IgD-negative memory B cell (primary cell): ENCODE results near the gene MYCBPAP. TPM values are rescaled to one million over a fixed set of nuclear protein-coding genes. Genes with fewer than 3 reads are reported as not detected.
"Not testable (repeated sequence)": the region's sequence is repeated elsewhere in the genome, so short reads cannot be mapped to it uniquely, and the experiment has no call there.

Source experiments
- H3K27ac Mint-ChIP-seq, 3 donors: one replicate each; pipeline ENCODE4 v1.8.0; 2020 to 2022; ENCODE audit warnings: mild to moderate bottlenecking in 3 of 3, mixed read lengths in 3 of 3, moderate library complexity in 1 of 3
- H3K27me3 Mint-ChIP-seq: one replicate; pipeline ENCODE4 v1.8.0; 2021; ENCODE audit warnings: mixed read lengths
- H3K36me3 Mint-ChIP-seq: one replicate; pipeline ENCODE4 v1.8.0; 2020; ENCODE audit warnings: mild to moderate bottlenecking, mixed read lengths
- H3K4me1 Mint-ChIP-seq, 3 donors: one replicate each; pipeline ENCODE4 v1.8.0; 2020 to 2022; ENCODE audit warnings: mixed read lengths in 3 of 3, mild to moderate bottlenecking in 1 of 3
- H3K4me3 Mint-ChIP-seq, 4 donors: one replicate each; pipeline ENCODE4 v1.8.0; 2020 to 2022; ENCODE audit warnings: mild to moderate bottlenecking in 4 of 4, mixed read lengths in 4 of 4, moderate library complexity in 3 of 4
- H3K9me3 Mint-ChIP-seq, 3 donors: one replicate each; pipeline ENCODE4 v1.8.0; 2020 to 2021; ENCODE audit warnings: mixed read lengths in 3 of 3, mild to moderate bottlenecking in 1 of 3
- polyA plus RNA-seq: library from polyadenylated mRNA; unstranded; fragments of 300-500 nt; fragmentation: Illumina TruSeq; gene quantifications from one replicate; pipeline ENCODE4 v1.2.3, GENCODE V29; 2021

The MYCBPAP gene
- polyA plus RNA-seq, 1 donor from 2014 or later = 1.3 TPM

DNA sequence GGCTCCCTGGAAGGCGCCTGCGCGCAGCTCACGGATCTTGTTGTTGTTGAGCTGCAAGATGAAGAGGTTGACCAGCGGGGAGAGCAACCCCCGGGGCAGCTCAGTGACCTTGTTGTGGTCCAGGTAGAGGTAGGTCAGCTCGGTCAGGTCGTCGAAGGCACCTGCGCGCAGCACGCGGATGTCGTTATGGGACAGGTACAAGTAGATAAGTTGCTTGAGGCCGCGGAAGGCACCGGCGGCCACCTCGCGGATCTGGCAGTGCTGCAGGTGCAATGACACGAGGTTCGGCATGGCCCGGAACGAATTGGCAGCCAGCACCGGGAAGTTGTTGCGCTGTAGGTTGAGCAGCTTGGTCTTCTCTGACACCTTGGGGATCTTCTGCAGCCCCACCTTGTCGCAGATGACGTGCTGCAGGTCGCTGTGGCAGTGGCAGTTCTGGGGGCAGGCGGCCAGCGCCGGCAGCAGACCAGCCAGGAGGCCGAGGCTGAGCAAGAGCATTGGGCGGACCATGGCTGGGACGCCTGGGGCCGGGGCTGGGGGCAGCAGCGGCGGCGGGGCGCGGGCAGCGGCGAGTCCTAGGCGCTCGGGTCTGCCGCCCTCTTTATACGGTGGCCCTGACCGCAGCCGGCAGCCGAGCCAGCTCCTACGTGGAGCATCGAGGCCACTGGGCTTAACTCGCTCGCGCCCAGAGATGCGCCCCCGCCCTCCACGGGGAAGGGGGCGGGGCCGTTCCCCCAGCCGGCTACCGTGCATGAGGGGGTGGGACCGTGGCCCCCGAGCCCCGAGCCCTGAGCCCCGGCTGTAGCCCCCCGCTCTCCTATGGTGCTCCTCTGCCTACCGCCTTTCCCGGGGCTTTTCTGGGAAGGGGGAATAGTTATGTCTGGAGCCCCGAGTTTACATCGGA lies 39.7 kb upstream of the MYCBPAP start, which contains the start of gene CHAD:
Gene CHAD (minus strand): TSS at position 577 of the 904 bp plus-strand sequence. CDS start 67 bp downstream, at position 510.
- Mint-ChIP-seq H3K27ac (peak within 1 kb of the TSS in 2 of 3 donors; percentile 46 to 86), H3K27me3 (peaks cover 10% of the 10 kb centered on the region)

DNA sequence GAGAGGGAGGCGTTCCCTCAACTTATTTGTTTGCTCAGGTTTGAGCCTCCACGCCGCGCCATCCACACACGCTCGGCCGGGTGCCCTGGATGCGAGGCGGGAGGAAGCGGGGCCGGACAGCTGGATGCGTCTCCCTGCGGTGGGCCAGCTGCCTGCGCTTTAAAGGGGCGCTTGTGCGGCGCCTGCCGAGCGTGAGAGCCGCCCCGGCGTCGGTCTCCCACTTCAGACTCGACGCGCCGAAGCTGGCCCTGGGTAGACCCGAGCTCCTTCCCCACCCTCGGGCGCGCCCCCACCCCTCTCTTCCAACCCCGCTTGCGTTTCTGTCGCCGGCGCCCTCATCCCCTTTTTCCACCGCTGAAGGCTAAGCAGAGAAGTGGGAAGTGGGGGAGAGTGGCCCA lies 39.0 kb upstream of the MYCBPAP start:
- Mint-ChIP-seq H3K36me3 (peaks cover 14% of the 10 kb centered on the region), H3K4me1 (peaks cover 20 to 38% (median 29%) of the 10 kb centered on the region in 3 donors), H3K9me3 (peaks cover 0 to 2% (median 0%) of the 10 kb centered on the region in 3 donors), H3K4me3 (peak overlapping the region in 3 of 4 donors; percentile 4 to 76 (median 54)), H3K27me3 (peaks cover 10% of the 10 kb centered on the region), H3K27ac (no peak overlapping the region)

More for the DNA sequence above, 39.7 kb upstream of the MYCBPAP start, which contains the start of gene CHAD:
- H3K36me3 Mint-ChIP-seq = peaks cover 16% of the 10 kb centered on the region
- peaks cover 0 to 2% (median 0%) of the 10 kb centered on the region in 3 donors for H3K9me3 Mint-ChIP-seq
- peaks cover 21 to 41% (median 32%) of the 10 kb centered on the region in 3 donors for H3K4me1 Mint-ChIP-seq
- H3K4me3 Mint-ChIP-seq = peak within 1 kb of the TSS; percentile 76 to 90 (median 84)

DNA sequence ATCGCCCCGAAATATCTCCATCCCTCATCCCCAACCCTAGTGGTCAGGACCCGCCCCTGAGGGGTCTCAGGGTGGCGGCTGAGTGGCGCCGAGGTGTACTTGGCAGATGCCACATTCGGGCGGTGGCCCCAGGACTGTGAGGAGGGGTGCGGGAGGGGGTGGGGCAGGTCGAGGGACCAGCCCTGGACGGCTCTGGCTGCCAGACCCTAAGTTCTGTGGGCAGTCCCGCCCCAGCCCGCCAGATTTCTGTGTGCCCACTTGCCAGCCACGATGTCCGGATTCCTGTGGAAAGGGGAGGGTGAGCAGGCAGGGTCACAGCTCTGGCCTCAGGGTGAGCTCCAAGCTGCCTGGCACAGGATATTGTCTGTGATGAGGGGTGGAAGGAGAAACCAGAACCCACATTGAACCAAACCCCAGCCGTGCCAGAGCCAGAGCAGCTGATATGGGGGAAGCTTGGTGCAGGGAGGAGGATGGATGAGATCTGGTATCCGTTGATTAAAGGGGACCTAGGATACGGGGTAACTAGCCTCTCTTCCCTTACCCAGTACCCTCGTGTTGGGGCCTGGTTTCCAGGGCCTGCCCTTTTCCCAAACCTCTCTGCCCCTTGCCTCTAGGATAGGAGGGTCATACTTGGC lies 38.5 kb upstream of the MYCBPAP start:
- Mint-ChIP-seq H3K9me3 (peaks cover 0 to 2% (median 0%) of the 10 kb centered on the region in 3 donors), H3K4me1 (peaks cover 15 to 37% (median 24%) of the 10 kb centered on the region in 3 donors), H3K27ac (no peak overlapping the region), H3K36me3 (peaks cover 14% of the 10 kb centered on the region), H3K27me3 (peaks cover 10% of the 10 kb centered on the region), H3K4me3 (peak overlapping the region; percentile 4 to 70 (median 38))

DNA sequence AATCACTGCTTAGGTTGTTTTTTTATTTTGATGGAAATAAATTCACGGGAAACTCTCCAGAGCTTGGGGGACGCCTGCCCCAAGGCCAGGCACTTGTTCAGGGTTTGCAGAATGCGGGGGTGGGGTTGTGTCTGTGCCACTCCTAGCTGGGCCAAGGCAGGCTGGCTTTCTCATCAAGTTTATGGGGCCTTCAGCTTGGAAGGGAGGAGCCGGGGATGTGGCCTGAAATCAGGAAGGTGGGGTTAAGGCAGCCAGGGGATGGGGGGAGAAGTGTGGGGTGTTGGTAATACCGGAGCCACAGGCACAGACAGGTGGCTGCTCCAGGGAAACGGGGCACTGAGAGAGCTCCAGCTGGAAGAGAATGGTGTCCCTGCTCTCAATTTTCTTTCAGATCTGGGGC lies 37.8 kb upstream of the MYCBPAP start:
- Mint-ChIP-seq H3K4me3 (peak overlapping the region in 3 of 4 donors; percentile 9 to 75 (median 70)), H3K36me3 (peaks cover 14% of the 10 kb centered on the region), H3K4me1 (peaks cover 12 to 30% (median 23%) of the 10 kb centered on the region in 3 donors), H3K27ac (peak overlapping the region in 2 of 3 donors; percentile 46 to 94), H3K9me3 (peaks cover 0 to 2% (median 0%) of the 10 kb centered on the region in 3 donors), H3K27me3 (peaks cover 10% of the 10 kb centered on the region)

DNA sequence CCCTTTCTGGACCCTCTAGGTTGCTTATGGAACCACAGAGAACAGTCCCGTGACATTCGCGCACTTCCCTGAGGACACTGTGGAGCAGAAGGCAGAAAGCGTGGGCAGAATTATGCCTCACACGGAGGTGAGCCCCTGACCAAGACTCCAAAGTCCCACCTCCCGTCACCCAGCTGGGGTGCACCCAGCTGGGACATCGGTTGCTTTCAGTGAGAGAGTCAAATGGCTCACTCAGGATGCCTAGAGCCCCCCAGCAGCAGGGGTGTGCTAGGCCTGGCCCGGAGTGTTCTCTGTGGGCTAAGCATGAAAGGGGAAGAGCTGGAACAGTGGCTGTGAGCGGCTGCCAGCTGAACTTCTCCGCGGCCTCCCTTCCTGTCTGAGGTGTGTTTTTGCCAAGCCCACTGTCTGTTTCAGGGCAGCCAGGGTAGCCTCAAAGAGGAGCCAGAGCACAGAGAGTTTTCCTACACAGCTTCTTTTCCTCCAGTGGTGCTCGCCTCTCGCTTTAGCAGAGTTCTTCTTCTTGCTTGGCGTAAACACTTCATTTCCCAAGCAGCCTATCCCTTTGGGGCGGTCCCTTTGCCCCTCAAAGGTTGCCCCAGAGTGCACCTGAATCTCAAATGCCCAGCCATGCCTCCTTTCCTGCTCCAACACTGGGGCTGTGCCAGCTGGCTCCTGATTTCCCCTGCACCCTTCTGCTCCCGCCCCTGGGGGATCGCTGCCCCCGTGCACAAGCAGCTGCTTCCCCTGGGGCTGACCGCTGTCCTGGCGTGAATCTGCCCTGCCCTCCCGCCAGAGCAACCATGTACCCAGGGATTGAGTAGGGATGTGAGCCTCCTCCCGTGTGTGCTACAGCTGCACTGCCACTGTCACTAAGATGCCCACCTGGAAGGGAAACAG lies 37.0 kb upstream of the MYCBPAP start:
- Mint-ChIP-seq H3K4me1 (peaks cover 9 to 24% (median 16%) of the 10 kb centered on the region in 3 donors), H3K27ac (peak overlapping the region in 2 of 3 donors; percentile 46 to 94), H3K27me3 (peaks cover 9% of the 10 kb centered on the region), H3K36me3 (peaks cover 12% of the 10 kb centered on the region), H3K4me3 (peak overlapping the region in 3 of 4 donors; percentile 32 to 75 (median 60)), H3K9me3 (no peaks in the 10 kb centered on the region)

DNA sequence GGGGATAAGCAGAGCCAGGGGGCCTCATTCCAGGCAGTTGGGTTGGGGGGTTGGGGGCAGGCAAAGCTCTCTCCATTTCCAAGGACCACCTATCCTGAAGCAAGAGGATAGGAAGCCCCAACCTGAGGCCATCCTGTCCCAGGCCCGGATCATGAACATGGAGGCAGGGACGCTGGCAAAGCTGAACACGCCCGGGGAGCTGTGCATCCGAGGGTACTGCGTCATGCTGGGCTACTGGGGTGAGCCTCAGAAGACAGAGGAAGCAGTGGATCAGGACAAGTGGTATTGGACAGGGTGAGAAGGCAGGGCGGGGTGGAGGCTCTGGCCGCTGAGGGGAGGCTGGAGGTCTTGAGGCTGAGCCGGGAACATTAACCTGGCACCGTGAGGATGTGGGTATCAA lies 36.0 kb upstream of the MYCBPAP start:
- H3K4me3 Mint-ChIP-seq = peak overlapping the region in 2 of 4 donors; percentile 17 to 61
- H3K4me1 Mint-ChIP-seq = peaks cover 9 to 17% (median 9%) of the 10 kb centered on the region in 3 donors
- H3K27ac Mint-ChIP-seq = no peak overlapping the region
- H3K9me3 Mint-ChIP-seq = no peaks in the 10 kb centered on the region
- H3K27me3 Mint-ChIP-seq = peaks cover 7% of the 10 kb centered on the region
- H3K36me3 Mint-ChIP-seq = peaks cover 12% of the 10 kb centered on the region

DNA sequence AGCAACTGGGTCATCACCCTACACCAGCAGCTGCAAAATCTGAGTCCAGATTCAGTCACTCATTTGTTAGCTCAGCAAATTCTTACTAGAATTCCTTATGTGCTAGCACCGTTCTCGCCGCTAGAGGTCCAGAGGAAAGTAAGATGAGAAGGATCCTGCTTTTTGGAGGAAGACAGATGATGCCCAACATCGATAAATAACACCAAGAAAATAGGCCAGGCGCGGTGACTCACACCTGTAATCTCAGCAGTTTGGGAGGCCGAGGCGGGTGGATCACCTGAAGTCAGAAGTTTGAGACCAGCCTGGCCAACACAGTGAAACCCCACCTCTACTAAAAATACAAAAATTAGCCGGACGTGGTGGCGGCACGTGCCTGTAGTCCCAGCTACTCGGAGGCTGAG lies 35.5 kb upstream of the MYCBPAP start:
- not testable (repeated sequence) for H3K9me3 Mint-ChIP-seq, H3K27me3 Mint-ChIP-seq, H3K27ac Mint-ChIP-seq
- Mint-ChIP-seq H3K36me3 (peaks cover 12% of the 10 kb centered on the region), H3K4me1 (peaks cover 4 to 14% (median 8%) of the 10 kb centered on the region in 3 donors), H3K4me3 (peak overlapping the region in 1 of 4 donors; percentile 61)

DNA sequence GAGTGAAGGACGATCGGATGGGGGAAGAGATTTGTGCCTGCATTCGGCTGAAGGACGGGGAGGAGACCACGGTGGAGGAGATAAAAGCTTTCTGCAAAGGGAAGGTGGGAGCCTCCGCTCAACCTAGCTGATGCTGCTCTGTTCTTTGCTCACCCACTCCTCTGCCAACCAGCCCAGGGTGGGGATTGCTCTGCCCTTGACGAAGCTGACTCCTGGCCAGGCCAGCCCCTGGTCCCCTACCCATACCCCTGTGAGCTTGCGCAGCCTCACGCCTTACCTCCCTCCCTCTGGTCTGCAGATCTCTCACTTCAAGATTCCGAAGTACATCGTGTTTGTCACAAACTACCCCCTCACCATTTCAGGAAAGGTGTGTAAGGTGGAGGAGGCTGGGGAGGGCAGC lies 34.3 kb upstream of the MYCBPAP start:
- H3K9me3 Mint-ChIP-seq = no peaks in the 10 kb centered on the region
- H3K27ac Mint-ChIP-seq = peak overlapping the region in 2 of 3 donors; percentile 40 to 44
- no peaks in the 10 kb centered on the region for H3K27me3 Mint-ChIP-seq
- no peak overlapping the region for H3K4me3 Mint-ChIP-seq
- H3K4me1 Mint-ChIP-seq = peaks cover 3 to 11% (median 10%) of the 10 kb centered on the region in 3 donors
- H3K36me3 Mint-ChIP-seq = peaks cover 8% of the 10 kb centered on the region

DNA sequence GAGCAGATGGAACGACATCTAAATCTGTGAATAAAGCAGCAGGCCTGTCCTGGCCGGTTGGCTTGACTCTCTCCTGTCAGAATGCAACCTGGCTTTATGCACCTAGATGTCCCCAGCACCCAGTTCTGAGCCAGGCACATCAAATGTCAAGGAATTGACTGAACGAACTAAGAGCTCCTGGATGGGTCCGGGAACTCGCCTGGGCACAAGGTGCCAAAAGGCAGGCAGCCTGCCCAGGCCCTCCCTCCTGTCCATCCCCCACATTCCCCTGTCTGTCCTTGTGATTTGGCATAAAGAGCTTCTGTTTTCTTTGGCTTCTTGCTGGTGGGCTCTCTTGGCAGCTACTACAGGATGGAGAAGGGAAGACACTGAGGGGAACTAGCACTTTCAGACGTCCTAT lies 33.7 kb upstream of the MYCBPAP start:
- no peaks in the 10 kb centered on the region for H3K9me3 Mint-ChIP-seq
- peak overlapping the region in 2 of 3 donors; percentile 40 to 78 for H3K27ac Mint-ChIP-seq
- no peaks in the 10 kb centered on the region for H3K27me3 Mint-ChIP-seq

DNA sequence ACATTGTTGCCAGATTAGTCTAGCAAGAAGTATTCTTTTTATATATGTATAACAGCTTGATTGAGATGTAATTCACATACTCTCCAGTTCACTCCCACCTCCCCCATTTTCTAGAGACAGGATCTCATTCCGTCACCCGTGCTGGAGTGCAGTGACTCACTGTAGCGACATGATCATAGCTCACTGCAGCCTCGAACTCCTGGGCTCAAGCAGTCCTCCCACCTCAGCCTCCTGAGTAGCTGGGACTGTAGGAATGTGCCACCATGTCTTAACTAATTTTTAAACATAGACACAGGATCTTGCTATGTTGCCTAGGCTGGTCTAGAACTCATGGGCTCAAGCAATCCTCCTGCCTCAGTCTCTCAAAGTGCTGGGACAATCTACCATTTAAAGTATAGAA lies 32.9 kb upstream of the MYCBPAP start:
- Mint-ChIP-seq H3K36me3 (peaks cover 8% of the 10 kb centered on the region), H3K4me1 (peaks cover 8 to 19% (median 11%) of the 10 kb centered on the region in 3 donors), H3K4me3 (peak overlapping the region in 1 of 4 donors; percentile 5), H3K27me3 (no peaks in the 10 kb centered on the region), H3K27ac (no peak overlapping the region), H3K9me3 (no peaks in the 10 kb centered on the region)

More for the DNA sequence above, 33.7 kb upstream of the MYCBPAP start:
- Mint-ChIP-seq H3K36me3 (peaks cover 8% of the 10 kb centered on the region), H3K4me3 (no peak overlapping the region), H3K4me1 (peaks cover 9 to 13% (median 9%) of the 10 kb centered on the region in 3 donors)

DNA sequence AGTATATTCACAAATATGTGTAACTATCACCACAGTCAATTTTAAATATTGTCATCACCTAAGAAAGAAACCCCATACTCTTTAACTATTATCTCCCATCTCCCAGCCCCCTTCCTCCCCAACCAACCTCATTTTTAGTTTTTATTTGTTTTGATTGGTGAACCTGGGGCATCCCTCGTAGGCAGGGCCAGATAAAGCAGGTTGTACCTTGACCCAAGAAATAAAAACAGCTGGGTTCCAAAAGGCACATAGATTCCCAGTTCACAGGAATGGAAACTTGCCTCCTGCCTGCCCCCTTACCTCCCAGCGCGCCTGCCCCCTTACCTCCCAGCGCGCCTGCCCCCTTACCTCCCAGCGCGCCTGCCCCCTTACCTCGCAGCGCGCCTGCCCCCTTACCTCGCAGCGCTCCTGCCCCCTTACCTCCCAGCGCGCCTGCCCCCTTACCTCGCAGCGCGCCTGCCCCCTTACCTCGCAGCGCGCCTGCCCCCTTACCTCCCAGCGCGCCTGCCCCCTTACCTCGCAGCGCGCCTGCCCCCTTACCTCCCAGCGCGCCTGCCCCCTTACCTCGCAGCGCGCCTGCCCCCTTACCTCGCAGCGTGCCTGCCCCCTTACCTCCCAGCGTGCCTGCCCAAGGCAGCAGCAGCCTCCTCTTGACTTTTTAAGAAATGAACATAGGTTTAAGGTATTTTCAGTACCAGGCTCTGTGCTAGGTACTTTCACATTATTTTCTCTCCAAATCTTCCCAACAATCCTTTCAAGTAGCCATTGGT lies 32.3 kb upstream of the MYCBPAP start:
- Mint-ChIP-seq H3K27ac (peak overlapping the region in 1 of 3 donors; percentile 5), H3K4me3 (peak overlapping the region in 2 of 4 donors; percentile 9 to 52), H3K4me1 (peaks cover 9 to 17% (median 10%) of the 10 kb centered on the region in 3 donors)
- not testable (repeated sequence) for H3K27me3 Mint-ChIP-seq, H3K9me3 Mint-ChIP-seq, H3K36me3 Mint-ChIP-seq

DNA sequence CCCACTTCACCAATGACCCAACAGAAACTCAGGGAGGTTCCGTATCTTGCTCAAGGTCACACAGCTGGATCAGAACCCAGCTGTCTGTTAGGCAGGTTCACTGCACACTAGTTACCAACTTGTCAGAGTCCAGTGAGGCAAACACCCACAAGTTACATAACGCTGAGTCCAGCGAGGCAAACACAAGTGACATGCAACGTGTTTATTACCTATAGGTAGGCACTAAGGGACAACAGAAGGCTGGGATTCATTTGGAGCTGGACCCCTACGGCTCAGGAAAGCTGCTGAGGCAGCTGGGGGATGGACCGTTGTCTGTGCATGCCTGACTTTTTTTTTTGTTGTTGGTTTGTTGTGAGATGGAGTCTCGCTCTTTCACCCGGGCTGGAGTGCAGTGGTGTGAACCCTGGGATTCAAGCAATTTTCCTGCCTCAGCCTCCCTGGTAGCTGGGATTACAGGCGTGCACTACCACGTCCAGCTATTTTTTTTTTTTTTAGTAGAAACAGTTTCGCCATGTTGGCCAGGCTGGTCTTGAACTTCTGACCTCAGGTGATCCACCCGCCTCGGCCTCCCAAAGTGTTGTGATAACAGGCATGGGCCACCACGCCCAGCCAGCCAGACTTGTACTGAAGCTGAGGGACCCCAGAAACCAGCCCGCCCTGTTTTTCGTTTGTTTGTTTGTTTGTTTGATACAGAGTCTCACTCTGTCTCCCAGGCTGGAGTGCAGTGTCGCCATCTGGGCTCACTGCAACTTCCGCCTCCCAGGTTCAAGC lies 31.5 kb upstream of the MYCBPAP start:
- Mint-ChIP-seq H3K9me3 (no peaks in the 10 kb centered on the region), H3K4me3 (peak overlapping the region in 3 of 4 donors; percentile 9 to 52 (median 35)), H3K27ac (peak overlapping the region in 1 of 3 donors; percentile 5), H3K36me3 (peaks cover 6% of the 10 kb centered on the region), H3K27me3 (no peaks in the 10 kb centered on the region), H3K4me1 (peaks cover 8 to 17% (median 10%) of the 10 kb centered on the region in 3 donors)

DNA sequence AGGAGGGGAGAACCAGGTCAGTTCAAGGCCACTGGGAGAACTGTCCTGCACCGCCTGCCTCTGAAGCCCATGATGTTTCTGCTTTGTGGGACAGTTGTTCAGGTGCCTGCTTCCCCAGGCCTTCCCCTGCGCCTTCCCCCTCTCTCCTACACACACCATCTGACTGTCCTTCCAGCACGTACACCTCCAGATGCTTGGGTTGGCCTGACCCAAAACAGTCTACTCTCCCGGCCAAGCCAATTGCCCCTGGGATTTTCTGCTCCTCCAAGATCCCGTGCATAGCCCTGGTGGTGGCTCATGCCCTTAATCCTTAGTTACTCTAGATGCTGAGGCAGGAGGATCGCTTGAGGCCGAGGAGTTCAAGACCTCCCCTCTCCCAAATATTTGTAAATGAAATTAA lies 30.3 kb upstream of the MYCBPAP start:
- H3K27me3 Mint-ChIP-seq = no peaks in the 10 kb centered on the region
- H3K4me1 Mint-ChIP-seq = peaks cover 8 to 18% (median 13%) of the 10 kb centered on the region in 3 donors
- no peaks in the 10 kb centered on the region for H3K9me3 Mint-ChIP-seq
- peaks cover 5% of the 10 kb centered on the region for H3K36me3 Mint-ChIP-seq
- peak overlapping the region in 2 of 3 donors; percentile 74 to 96 for H3K27ac Mint-ChIP-seq
- H3K4me3 Mint-ChIP-seq = peak overlapping the region; percentile 66 to 88 (median 80)
